SK-N-DZ (cell line): ENCODE data around the gene PRR5L.

ENCODE experiments used
- DNase-seq: peaks from one replicate; pipeline ENCODE4 v3.0.0-alpha.2; 2015; ENCODE audit warnings: low spot score

The PRR5L gene

GRCh38 chr11:36278531-36279282, 17.4 kb upstream of the PRR5L start:
- no peak for DNase-seq

DNA sequence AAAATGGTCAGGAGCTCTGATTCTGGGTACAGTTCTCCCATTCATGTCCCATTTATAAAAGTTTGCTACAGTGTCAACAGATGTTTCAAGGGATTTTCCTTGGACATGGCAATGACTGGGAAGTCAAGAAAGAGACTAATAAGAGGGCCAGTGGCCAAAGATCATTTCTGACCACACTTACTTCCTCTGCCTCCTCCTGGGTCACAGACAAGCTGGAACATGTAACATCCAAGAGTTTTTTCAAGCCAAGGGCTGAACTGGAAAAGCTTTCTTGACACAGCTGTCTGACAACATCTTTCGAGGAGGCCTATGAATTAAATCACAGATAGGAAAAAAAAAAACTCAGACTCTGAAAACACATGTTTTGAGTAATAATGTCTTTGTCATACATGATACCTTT, 15.6 kb upstream of the PRR5L start:
- DNase-seq, result no peak

DNA sequence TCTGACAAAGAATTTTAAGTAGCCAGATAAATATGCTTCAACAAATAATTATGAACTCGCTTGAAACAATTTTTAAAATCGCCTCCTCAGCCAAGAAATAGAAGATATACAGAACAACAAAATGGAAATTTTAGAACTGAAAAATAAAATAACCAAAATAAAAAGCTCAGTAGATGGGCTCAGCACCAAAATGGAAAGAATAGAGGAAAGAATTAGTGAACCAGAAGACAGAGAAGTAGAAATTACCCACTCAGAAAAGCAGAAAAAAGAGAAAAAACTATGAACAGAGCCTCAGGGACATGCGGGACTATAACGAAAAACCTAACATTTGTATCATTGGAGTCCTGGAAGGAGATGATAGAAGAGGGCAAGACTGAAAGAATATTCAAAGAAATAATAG, 14.2 kb upstream of the PRR5L start:
- DNase-seq, result no peak

GRCh38 chr11:36282926-36283325, 13.2 kb upstream of the PRR5L start:
- DNase-seq, result no peak

DNA sequence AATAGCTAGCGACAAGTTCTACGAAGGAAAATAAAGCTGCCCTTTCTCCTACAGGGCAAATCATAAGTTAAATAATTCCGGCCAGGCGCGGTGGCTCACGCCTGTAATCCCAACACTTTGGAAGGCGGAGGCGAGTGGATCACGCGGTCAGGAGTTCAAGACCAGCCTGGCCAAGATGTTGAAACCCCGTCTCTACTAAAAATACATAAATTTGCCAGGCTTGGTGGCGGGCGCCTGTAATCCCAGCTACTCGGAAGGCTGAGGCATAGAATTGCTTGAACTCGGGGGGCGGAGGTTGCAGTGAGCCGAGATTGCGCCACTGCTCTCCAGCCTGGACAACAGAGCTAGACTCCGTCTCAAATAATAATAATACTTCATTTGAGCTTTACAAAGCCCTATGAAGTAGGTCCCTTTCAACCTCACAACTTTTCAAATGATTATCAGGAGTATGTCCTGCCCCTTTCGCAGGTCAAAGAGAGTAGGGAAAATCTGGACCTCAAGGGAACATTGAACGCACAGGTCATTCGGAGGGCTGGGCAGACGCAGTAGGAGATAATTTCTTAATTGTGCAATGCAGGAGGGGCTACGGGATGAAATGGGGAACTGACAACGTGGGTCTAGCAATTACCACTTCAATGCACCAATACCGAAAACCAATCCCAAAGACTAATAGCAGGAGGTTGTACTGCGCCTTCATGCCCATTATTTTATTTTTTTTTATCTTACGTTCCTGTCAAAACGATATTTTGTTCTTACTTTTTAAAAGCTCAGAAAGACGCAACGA, 7.5 kb upstream of the PRR5L start:
- DNase-seq, result peak; percentile 16

DNA sequence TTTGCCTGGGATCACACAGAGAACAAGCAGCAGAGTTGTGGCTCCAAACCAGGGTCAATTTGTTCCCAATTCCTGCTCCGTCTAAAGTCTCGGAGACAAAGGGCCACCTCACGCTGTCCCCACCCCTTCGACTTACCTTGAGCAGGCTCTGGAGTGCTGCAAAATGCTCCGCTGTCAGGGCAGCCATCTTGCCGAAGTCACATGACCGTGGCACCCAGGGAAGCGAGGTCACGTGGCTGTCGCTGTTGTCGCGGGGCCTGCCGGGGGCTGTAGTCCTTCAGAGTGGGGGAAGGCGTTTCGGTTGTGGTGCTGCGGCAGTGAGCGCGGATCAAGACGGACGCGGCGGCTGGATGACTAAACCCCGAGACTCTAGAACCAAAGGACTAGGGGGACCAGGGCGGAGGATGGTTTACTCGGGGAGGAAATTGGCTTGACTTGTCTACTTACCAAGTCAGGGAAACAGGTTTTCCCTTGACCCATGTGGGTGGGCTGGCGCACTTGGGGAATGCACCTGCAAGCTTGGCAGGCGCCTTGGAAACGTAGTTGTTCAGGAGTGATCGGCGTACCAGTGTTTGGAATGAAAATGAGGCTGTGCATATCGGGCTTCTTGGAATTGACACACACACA, 6.7 kb upstream of the PRR5L start, which contains the start of gene COMMD9:
Gene COMMD9 (minus strand): TSS at position 199 of the 627 bp plus-strand sequence. CDS start 12 bp downstream, at position 187.
- DNase-seq, result peak; percentile 93

GRCh38 chr11:36292311-36292722, 3.8 kb upstream of the PRR5L start:
- peak; percentile 17 for DNase-seq

DNA sequence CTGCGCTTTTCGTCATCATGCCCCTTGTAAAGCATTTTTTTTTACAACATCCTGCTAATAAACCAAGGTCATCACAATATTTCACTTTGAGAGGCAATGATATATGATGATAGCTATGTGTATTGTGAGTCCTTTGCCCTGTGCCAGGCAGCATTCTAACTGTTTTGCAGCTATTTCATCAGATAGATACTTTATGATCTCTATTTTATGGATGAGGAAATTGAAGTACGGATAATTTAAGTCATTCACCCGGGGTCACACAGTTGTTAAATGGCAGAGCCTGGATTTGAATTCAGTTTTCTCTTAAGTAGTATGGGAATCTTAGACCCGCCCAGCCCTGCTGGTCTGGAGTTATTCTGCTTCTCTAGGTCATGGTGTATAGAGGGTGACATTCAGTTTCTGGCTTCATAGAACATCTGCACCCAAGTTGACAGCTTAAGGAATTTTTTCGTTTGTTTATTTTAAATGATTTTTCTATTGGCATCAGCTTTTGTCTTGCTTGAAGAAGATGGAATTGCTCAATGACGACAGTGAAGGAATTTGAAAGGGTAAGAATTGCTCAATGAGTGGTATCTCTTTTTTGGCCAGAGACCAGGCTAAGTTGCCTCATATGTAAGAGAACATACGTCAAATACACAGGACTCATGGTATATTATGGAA, 926 bp downstream of the PRR5L start:
- DNase-seq, result no peak

GRCh38 chr11:36300650-36301049, 4.6 kb downstream of the PRR5L start:
- DNase-seq, result no peak

DNA sequence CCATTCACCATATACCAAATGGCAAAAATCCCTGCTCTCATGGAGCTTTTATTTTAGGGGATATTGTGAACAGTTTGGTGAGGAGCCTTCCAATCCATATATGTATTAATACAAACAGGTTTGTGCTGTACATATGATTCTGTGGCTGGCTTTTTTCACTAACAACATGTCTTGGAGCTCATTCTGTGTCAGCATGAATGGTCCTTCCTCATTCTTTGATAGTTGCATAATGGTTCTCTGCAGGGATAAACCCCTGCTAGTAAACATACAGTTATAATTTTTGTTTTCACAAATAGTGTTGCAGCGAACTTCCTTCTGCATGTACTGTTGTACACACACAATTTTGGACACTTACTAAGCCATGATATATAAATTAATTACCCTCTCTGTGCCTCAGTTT, 8.3 kb downstream of the PRR5L start:
- no peak for DNase-seq

- DNase-seq, result no peak
Observed at GRCh38 chr11:36305047-36305446, 9.0 kb downstream of the PRR5L start.

GRCh38 chr11:36306888-36307287, 10.8 kb downstream of the PRR5L start:
- peak; percentile 54 for DNase-seq

- DNase-seq, result no peak
Observed at GRCh38 chr11:36308577-36308976, 12.5 kb downstream of the PRR5L start.

GRCh38 chr11:36309779-36310178, 13.7 kb downstream of the PRR5L start:
- DNase-seq, result no peak

DNA sequence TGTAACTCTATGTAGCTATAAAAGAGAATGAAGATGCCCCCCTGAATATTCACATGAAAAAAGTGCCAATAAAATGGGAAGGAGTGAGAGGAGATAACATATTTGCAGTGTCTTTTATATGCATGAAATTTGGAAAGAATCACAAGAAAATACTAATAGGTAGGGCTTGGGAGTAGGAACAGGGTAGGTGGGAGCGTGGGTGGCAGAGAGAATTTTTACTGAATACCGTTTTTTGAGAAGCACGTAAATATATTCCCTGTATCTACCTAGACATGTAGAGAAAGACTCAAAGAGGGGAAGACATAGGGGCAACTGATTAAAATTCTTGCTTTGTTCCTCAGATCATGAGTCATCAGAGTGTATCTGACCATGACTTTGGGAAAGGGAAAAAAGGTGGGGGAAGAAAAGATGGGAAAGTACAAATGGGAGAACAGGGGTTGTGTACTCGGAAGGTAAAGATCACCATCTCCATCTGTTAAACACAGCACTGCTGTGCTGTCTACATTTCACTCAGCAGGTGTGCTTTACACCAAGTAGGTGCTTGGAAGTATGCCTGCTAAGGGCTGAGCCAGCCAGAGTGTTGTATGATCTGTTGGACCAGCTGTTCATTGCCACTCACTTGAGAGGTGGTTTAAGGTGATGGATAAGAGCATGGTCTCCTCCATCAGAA, 16.0 kb downstream of the PRR5L start:
- no peak for DNase-seq

GRCh38 chr11:36312611-36313472, 16.8 kb downstream of the PRR5L start:
- no peak for DNase-seq

- no peak for DNase-seq
Observed at GRCh38 chr11:36313750-36314433, 17.8 kb downstream of the PRR5L start.

GRCh38 chr11:36314434-36314767, 18.3 kb downstream of the PRR5L start:
- no peak for DNase-seq

DNA sequence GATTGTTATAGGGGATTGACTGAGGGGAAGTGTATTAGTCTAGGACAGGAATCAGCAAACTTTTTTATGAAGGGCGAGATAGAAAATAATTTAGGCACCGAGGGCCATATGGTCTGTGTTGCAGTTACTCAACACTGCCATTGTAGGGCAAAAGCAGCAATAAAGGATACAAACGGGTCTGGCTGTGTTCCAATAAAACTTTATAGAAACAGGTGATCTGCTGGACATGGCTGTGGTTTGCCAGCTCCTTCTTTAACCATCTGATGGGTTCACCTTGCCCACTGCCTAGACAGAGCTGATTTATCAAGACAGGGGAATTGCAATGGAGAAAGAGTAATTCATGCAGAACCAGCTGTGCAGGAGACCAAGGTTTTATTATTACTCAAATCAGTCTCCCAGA, 20.0 kb downstream of the PRR5L start:
- DNase-seq, result no peak

DNA sequence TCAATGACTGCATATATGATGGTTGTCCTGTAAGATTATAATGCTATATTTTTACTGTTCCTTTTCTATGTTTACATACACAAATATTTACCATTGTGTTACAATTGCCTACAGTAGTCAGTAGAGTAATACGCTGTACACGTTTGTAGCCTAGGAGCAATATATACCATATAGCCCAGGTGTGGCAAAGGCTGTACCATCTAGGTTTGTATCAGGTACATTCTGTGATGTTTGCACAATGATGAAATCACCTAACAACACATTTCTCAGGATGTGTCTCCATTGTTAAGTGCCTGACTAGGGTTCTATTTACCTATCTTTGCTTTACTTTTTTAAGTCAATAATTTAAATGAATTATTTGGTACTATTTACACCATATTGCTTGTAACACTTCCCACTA, 21.9 kb downstream of the PRR5L start:
- no peak for DNase-seq
